Keratinocyte (primary cell): ENCODE results near the gene GRM7.

Experiments
- CTCF ChIP-seq, 3 experiments: IDR thresholded peaks in 1 of 3; conservative IDR thresholded peaks in 1 of 3; optimal IDR thresholded peaks in 1 of 3; 2 replicates in 2 of 3; 3 replicates in 1 of 3; pipeline versions ENCODE3 to v1.5.1; 2011; ENCODE audit warnings: low read length in 3 of 3, mild to moderate bottlenecking in 3 of 3, moderate library complexity in 2 of 3, control low read depth in 1 of 3, inconsistent platforms in 1 of 3; ENCODE audit not compliant: insufficient read depth in 2 of 3; ENCODE audit errors: extremely low read depth in 1 of 3
- EZH2 ChIP-seq: IDR thresholded peaks from one replicate; pipeline ENCODE4 v1.6.1; 2012; ENCODE audit warnings: inconsistent platforms, mild to moderate bottlenecking, low read length, moderate library complexity

- TF ChIP-seq CTCF (optimal IDR thresholded peaks at IDR 0.05 in 1 of 3, IDR thresholded peaks at IDR 0.05 in 1 of 3, conservative IDR thresholded peaks at IDR 0.05 in 1 of 3; ENCODE audit: extremely low read depth in 1 of 3, insufficient read depth in 2 of 3, low read length in 3 of 3) (no peak), EZH2 (no peak)
Observed at GRCh38 chr3:7207928-7208327, 347.0 kb downstream of the GRM7 start.
